HG02943 (cell line): ENCODE data around the gene SLC4A4.

ENCODE experiments used
- ATAC-seq: cut with Tn5 transposase; IDR thresholded peaks from one replicate; pipeline ENCODE4 v1.9.1; 2021; ENCODE audit warnings: mild to moderate bottlenecking, low read depth, moderate library complexity; ENCODE audit not compliant: unreplicated experiment

Gene SLC4A4

GRCh38 chr4:71584585-71584984 lies 245.8 kb downstream of the SLC4A4 start:
- ATAC-seq = no peak

- no peak for ATAC-seq
Observed at GRCh38 chr4:71586087-71586763, 247.4 kb downstream of the SLC4A4 start.

GRCh38 chr4:71587995-71588394 lies 249.2 kb downstream of the SLC4A4 start:
- ATAC-seq = no peak

GRCh38 chr4:71592793-71593192 lies 254.0 kb downstream of the SLC4A4 start:
- ATAC-seq = no peak

GRCh38 chr4:71593311-71593710 lies 254.5 kb downstream of the SLC4A4 start:
- ATAC-seq = no peak

- ATAC-seq = no peak
Observed at GRCh38 chr4:71595576-71596108, 256.8 kb downstream of the SLC4A4 start.

GRCh38 chr4:71599578-71599977 lies 260.8 kb downstream of the SLC4A4 start:
- no peak for ATAC-seq

- ATAC-seq = no peak
Observed at GRCh38 chr4:71602289-71602900, 263.6 kb downstream of the SLC4A4 start.

- ATAC-seq = peak; percentile 92
Observed at GRCh38 chr4:71604785-71605184, 266.0 kb downstream of the SLC4A4 start.

- ATAC-seq = no peak
Observed at GRCh38 chr4:71607109-71607508, 268.3 kb downstream of the SLC4A4 start.

- no peak for ATAC-seq
Observed at GRCh38 chr4:71607780-71608677, 269.2 kb downstream of the SLC4A4 start.

GRCh38 chr4:71608678-71609071 lies 269.9 kb downstream of the SLC4A4 start:
- ATAC-seq = no peak

- ATAC-seq = no peak
Observed at GRCh38 chr4:71609167-71609566, 270.3 kb downstream of the SLC4A4 start.

GRCh38 chr4:71609651-71610050 lies 270.8 kb downstream of the SLC4A4 start:
- no peak for ATAC-seq

GRCh38 chr4:71614621-71615020 lies 275.8 kb downstream of the SLC4A4 start:
- ATAC-seq = no peak

GRCh38 chr4:71616168-71616811 lies 277.5 kb downstream of the SLC4A4 start:
- ATAC-seq = no peak
